Activated naive CD8-positive, alpha-beta T cell treated with anti-CD3 and anti-CD28 coated beads for 36 hours (primary cell): ENCODE data around the gene CLINT1. TPM values are rescaled to one million over a fixed set of nuclear protein-coding genes. Genes with fewer than 3 reads are reported as not detected.

Source experiments
- DNase-seq: peaks from one replicate; pipeline ENCODE4 v3.0.0; 2021
- H3K27ac Mint-ChIP-seq: one replicate; pipeline ENCODE4 v1.8.0; 2022; ENCODE audit warnings: mild to moderate bottlenecking, moderate library complexity, mixed read lengths
- H3K27me3 Mint-ChIP-seq: one replicate; pipeline ENCODE4 v1.8.0; 2022; ENCODE audit warnings: mild to moderate bottlenecking, mixed read lengths
- H3K36me3 Mint-ChIP-seq: one replicate; pipeline ENCODE4 v1.8.0; 2021; ENCODE audit warnings: mild to moderate bottlenecking, mixed read lengths
- H3K4me1 Mint-ChIP-seq: one replicate; pipeline ENCODE4 v1.8.0; 2021; ENCODE audit warnings: mixed read lengths
- H3K4me3 Mint-ChIP-seq: one replicate; pipeline ENCODE4 v1.8.0; 2022; ENCODE audit warnings: mild to moderate bottlenecking, moderate library complexity, mixed read lengths
- H3K9me3 Mint-ChIP-seq: one replicate; pipeline ENCODE4 v1.8.0; 2022; ENCODE audit warnings: mixed read lengths
- total RNA-seq, 2 experiments: library from RNA; stranded (reverse); gene quantifications; one replicate each; pipeline ENCODE4 v1.2.3, GENCODE V29; 2021

The CLINT1 gene
- total RNA-seq, 2 experiments from 2014 or later: 80.7 to 83.9 TPM

GRCh38 chr5:157740229-157740610, 118.7 kb downstream of the CLINT1 start:
- Mint-ChIP-seq H3K27ac (no peak overlapping the region), H3K9me3 (no peaks in the 10 kb centered on the region), H3K27me3 (no peaks in the 10 kb centered on the region), H3K36me3 (peaks cover 25% of the 10 kb centered on the region), H3K4me1 (peaks cover 14% of the 10 kb centered on the region), H3K4me3 (no peak overlapping the region)
- no peak for DNase-seq

- H3K36me3 Mint-ChIP-seq: peaks cover 24% of the 10 kb centered on the region
- H3K4me1 Mint-ChIP-seq: peaks cover 10% of the 10 kb centered on the region
- H3K9me3 Mint-ChIP-seq: no peaks in the 10 kb centered on the region
- no peak for DNase-seq
- H3K27ac Mint-ChIP-seq: no peak overlapping the region
- no peaks in the 10 kb centered on the region for H3K27me3 Mint-ChIP-seq
- H3K4me3 Mint-ChIP-seq: no peak overlapping the region
Measured at GRCh38 chr5:157739388-157740228, 119.3 kb downstream of the CLINT1 start.

DNA sequence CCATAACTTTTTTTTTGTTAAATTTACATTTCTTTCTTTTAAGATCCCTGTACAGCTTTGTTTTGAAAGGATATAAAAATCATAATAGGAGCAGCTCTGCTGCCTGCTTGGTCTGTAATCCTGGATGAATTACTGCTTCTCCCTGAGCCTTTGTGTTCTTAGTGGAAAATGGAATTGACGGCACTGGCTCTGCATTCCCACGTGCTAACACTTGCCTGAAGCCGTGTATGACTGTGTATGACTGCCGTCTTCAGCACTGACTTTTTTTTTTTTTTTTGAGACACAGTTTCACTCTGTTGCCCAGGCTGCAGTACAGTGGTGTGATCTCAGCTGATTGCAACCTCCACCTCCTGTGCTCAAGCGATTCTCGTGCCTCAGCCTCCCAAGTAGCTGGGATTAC, 123.0 kb downstream of the CLINT1 start:
- H3K36me3 Mint-ChIP-seq: peaks cover 20% of the 10 kb centered on the region
- no peak overlapping the region for H3K27ac Mint-ChIP-seq
- no peaks in the 10 kb centered on the region for H3K9me3 Mint-ChIP-seq
- DNase-seq: no peak
- no peaks in the 10 kb centered on the region for H3K27me3 Mint-ChIP-seq
- H3K4me1 Mint-ChIP-seq: peaks cover 9% of the 10 kb centered on the region
- no peak overlapping the region for H3K4me3 Mint-ChIP-seq

Other genes starting within 250 kb of the CLINT1 start
- gene SOX30, start 206.7 kb downstream of the CLINT1 start, total RNA-seq: not detected
- not detected for gene C5orf52, start 187.6 kb downstream of the CLINT1 start, total RNA-seq
- gene THG1L, start 127.7 kb downstream of the CLINT1 start, total RNA-seq: 10 to 100 TPM; 29.2 to 32.1 TPM
- gene LSM11, start 115.4 kb downstream of the CLINT1 start, total RNA-seq: 1 to 10 TPM; 6.7 to 7.5 TPM